Choroid plexus epithelial cell (primary cell): ENCODE data around the gene FBLN1.

Source experiments
- DNase-seq: peaks from one replicate; pipeline ENCODE4 v3.0.0-alpha.2; 2010; ENCODE audit warnings: low read depth
- H3K4me3 ChIP-seq: 2 replicates; pipeline ENCODE4 v1.5.1; 2011; ENCODE audit warnings: low read depth, mild to moderate bottlenecking, control low read depth, low read length, moderate library complexity
- CTCF ChIP-seq: conservative IDR thresholded peaks from 2 replicates; pipeline ENCODE4 v1.5.1; 2011; ENCODE audit warnings: low read depth, mild to moderate bottlenecking, control low read depth, inconsistent platforms, low read length, moderate library complexity

FBLN1 gene

DNA sequence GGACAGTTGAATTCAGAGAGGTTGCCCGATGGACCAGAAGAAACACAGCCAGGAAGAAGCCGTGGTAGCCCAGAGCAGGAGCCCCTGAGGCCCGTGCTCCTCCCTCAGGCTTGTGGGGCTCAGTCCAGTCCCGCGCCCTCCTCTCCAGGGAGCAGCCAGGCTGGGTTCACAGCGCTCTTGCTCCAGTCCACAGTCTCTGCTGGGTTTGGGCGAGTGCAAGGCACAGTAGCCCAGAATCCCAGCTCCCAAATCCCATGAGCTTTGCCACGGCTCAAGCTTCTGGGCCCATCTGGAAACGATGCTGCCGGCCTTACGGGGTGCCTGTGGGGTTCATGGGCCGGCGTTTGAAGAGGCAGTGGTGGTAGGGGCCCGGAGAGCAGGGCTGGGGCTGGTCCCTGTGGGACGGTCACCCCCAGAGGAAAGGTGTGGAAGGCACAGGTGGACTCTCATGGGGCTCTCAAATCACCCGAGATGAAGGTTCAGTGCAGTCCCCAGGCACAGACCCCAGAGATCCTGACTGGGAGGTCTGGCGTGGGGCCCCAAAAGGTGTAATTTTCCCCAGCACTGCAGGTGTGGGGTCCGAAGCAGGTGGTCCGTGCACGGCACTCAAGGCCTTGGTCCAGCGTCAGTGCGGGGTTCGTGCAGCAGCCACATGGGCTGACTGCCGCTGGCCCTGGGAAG is 138.4 kb downstream of the FBLN1 start:
- TF ChIP-seq CTCF, result no peak

GRCh38 chr22:45642986-45643385 is 140.3 kb downstream of the FBLN1 start:
- no peak for TF ChIP-seq CTCF

More for the DNA sequence above, 138.4 kb downstream of the FBLN1 start:
- H3K4me3 ChIP-seq, result no peak overlapping the region
- DNase-seq, result no peak

DNA sequence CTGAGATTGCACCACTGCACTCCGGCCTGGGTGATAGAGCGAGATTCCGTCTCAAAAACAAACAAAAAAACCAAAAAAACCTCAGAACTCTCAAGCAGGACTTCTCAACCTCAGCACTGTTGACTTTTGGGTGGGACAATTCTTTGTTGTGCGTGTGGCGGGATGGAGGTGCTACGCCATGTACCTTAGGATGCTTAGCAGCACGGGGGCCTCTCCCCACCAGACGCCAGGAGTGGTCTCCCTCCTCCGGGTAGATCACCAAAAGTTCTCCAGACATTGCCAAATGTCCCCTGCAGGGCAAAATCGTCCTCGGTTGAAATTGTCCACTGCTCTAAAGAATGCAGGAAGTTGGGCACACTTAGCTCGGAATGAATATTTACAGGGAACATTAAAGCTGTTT is 142.0 kb downstream of the FBLN1 start:
- no peak for DNase-seq
- no peak for TF ChIP-seq CTCF
- H3K4me3 ChIP-seq, result no peak overlapping the region

More at GRCh38 chr22:45642986-45643385, 140.3 kb downstream of the FBLN1 start:
- no peak for DNase-seq
- no peak overlapping the region for H3K4me3 ChIP-seq

GRCh38 chr22:45645150-45645525 is 142.5 kb downstream of the FBLN1 start:
- no peak overlapping the region for H3K4me3 ChIP-seq
- no peak for TF ChIP-seq CTCF
- no peak for DNase-seq

GRCh38 chr22:45645526-45646414 is 143.1 kb downstream of the FBLN1 start:
- peak overlapping the region; percentile 32 for H3K4me3 ChIP-seq
- DNase-seq, result peak; percentile 61

DNA sequence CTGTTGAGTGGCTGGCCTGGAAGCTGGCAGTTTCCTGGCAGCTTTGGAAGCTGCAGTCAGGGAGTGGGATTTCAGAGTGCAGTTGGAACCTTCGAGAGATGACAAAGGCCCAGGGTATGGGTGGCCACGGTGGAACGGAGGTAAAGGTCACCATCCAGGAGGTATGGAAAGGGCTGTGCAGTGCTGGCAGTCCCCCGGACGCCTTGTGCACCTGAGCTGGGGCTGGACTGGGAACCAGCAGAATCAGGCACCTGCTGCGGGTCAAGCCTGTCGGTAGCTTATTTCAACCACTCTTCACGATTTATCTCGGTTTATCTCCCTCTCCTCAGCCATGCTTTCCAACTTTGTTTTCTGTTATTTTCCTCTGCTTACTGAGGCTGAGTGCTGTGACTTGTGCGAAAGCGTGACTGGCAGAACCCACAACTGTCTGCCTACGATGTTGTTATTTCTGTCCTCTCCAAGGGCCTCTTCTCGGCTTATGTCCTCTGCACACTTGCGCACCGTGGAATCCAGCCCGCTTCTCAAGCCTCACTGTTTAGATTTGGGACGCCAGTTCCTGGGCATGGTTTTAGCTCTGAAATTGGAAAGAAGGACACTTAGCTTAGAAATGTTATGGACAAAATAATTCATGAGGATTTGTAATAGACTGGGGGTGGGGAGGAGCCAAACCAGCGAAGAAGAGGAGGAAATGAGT is 145.0 kb downstream of the FBLN1 start:
- TF ChIP-seq CTCF, result no peak
- DNase-seq, result no peak
- H3K4me3 ChIP-seq, result no peak overlapping the region

More at GRCh38 chr22:45645526-45646414, 143.1 kb downstream of the FBLN1 start:
- TF ChIP-seq CTCF, result peak; percentile 55
